NCI-H2196 (cell line): Measurements from ENCODE around the gene CDHR1.

Source experiments
- DNase-seq: peaks from one replicate; lab custom pipeline; 2025; ENCODE audit not compliant: unreplicated experiment; lab: John Stamatoyannopoulos, UW

CDHR1 gene

GRCh38 chr10:84198206-84198915 is 4.0 kb downstream of the CDHR1 start:
- no peak for DNase-seq

- DNase-seq = no peak
These were observed 6.4 kb downstream of the CDHR1 start for GRCh38 chr10:84200537-84201243.

- no peak for DNase-seq
These were observed 6.9 kb downstream of the CDHR1 start for GRCh38 chr10:84201244-84201606.

GRCh38 chr10:84201682-84202081 is 7.3 kb downstream of the CDHR1 start:
- DNase-seq = no peak

- DNase-seq = no peak
These were observed 8.0 kb downstream of the CDHR1 start for GRCh38 chr10:84202349-84202748.

- DNase-seq = no peak
These were observed 9.8 kb downstream of the CDHR1 start for GRCh38 chr10:84204122-84204521.

- DNase-seq = no peak
These were observed 10.3 kb downstream of the CDHR1 start for GRCh38 chr10:84204610-84205009.

- DNase-seq = peak; percentile 33
These were observed 10.9 kb downstream of the CDHR1 start for GRCh38 chr10:84205049-84205852.

GRCh38 chr10:84205853-84206525 is 11.7 kb downstream of the CDHR1 start:
- DNase-seq = no peak

GRCh38 chr10:84208023-84208422 is 13.7 kb downstream of the CDHR1 start:
- no peak for DNase-seq

- DNase-seq = no peak
These were observed 17.2 kb downstream of the CDHR1 start for GRCh38 chr10:84211566-84211965.

- DNase-seq = no peak
These were observed 17.7 kb downstream of the CDHR1 start for GRCh38 chr10:84212014-84212413.

- no peak for DNase-seq
These were observed 18.7 kb downstream of the CDHR1 start for GRCh38 chr10:84213076-84213475.

GRCh38 chr10:84214046-84214572 is 19.8 kb downstream of the CDHR1 start:
- DNase-seq = no peak

- no peak for DNase-seq
These were observed 20.4 kb downstream of the CDHR1 start for GRCh38 chr10:84214612-84215235.

GRCh38 chr10:84216834-84217233 is 22.5 kb downstream of the CDHR1 start:
- DNase-seq = no peak

GRCh38 chr10:84217746-84218145 is 23.4 kb downstream of the CDHR1 start:
- no peak for DNase-seq

GRCh38 chr10:84221916-84222315 is 27.6 kb downstream of the CDHR1 start:
- DNase-seq = no peak

- no peak for DNase-seq
These were observed 30.2 kb downstream of the CDHR1 start for GRCh38 chr10:84224411-84225028.
